HG03175 (cell line): Measurements from ENCODE around the gene GRAMD1A.
"Not testable (repeated sequence)": the region's sequence is repeated elsewhere in the genome, so short reads cannot be mapped to it uniquely, and the experiment has no call there.

Experiments
- ATAC-seq: cut with Tn5 transposase; IDR thresholded peaks from one replicate; pipeline ENCODE4 v1.9.1; 2021; ENCODE audit warnings: mild to moderate bottlenecking, moderate library complexity; ENCODE audit not compliant: unreplicated experiment

GRAMD1A gene

GRCh38 chr19:34976611-34977010, 23.5 kb upstream of the GRAMD1A start:
- ATAC-seq, result no peak

DNA sequence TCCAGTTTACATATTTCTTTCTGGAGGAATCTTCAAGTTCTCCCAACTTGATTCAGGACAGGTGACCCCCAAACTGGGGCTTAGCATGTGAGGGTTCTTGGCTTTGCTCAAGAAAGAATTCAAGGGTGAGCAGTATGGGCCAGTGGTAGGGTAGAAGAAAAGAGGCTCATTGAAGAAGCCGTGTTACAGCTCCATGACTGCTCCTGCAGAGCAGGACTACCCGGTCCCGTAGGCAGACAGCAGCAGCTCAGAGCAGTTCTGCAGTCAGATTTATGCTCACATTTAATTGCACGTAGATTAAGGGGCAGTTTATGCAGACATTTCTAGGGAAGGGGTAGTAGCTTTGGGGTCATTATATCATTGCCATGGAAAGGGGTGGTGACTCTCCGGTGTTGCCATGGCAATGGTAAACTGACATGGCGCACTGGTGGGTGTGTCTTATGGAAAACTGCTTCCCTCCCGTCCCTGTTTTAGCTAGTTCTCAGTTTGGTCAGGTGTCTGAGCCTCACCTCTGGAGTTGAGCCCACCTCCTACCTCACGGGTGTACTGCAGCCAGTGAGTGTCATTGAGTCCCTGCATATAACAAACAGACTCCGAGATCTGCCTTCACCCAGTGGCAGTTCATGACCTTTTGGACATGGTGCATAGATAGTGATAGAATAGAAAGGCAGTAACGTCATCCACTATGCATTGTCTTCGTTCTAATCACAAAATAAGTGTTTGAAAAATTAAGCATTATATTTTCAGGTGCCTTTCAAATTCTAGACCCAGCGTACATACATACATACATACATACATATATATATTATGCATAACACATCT, 20.1 kb upstream of the GRAMD1A start:
- no peak for ATAC-seq

GRCh38 chr19:34982275-34982674, 17.8 kb upstream of the GRAMD1A start:
- no peak for ATAC-seq

DNA sequence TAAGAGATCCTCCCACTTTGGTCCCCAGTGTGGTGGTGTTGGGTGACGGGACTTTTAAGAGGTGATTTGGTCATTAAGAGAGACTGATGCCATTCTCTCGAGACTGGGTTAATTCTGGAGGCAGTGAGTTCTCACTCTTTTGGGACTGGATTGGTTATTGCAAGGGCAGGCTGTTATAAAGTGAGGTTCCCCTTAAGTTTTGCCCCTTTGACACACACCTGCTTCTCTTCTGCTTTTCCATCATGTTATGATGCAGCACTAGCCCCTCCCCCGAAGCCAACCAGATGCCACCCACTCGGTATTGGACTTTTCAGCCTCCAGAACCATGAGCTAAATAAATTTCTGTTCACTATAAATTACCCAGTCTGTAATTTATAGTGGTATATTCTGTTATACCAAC, 16.3 kb upstream of the GRAMD1A start:
- no peak for ATAC-seq

DNA sequence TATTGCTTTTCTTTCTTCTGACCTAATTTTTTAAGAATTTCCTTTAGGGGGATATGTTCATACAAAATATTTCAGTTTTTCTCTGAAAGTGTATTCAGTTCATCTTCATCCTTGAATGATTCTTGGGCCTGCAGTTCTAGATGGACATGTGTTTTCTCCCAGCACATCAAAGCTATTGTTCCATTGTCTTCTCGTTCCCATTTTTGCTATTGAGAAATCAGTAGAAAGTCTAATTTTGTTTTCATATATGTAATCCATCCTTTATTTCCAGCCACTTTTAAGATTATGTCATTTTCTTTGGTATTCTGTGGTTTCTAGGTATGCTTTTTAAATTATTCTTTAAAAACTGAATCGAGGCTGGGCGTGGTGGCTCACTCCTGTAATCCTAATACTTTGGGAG, 15.8 kb upstream of the GRAMD1A start:
- ATAC-seq, result no peak

- no peak for ATAC-seq
These were observed 14.7 kb upstream of the GRAMD1A start for GRCh38 chr19:34985249-34986022.

DNA sequence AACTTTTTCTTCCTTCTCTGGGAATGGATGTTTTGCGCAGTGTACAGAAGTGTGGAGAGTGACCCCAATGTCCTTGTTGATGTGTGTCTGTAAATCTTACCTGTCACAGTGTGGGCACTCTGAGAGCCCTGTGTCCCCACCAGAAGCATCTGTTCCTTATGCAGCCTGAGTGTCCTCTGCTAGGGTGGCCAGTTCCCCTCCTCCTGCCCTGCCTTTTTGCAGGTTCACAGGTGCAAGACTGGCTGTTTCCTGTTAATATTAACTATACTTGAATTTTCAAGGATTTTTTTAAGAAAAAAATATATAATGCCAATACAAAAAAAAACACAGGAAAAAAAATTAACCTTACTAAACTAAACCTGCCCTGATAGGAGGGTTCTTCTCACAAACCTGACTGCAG, 12.0 kb upstream of the GRAMD1A start:
- ATAC-seq, result no peak

DNA sequence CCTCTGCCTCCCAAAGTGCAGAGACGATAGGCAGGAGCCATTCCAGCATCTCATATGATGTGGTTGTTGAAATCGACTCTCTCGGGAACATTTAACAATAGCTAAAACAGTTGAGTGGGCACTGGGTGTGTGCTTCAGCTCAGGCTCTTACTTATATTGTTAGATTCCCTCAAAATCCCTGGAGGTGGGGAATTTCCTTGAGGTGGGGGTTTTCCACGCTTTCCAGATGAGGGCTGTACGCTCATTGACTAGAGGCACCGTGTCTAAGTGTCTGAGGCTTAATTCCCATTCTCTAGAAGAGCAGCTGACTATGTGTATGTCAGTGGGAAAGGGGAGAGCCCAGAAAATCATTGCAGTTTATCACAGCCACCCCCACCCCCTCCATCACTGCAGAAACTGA, 10.8 kb upstream of the GRAMD1A start:
- no peak for ATAC-seq

GRCh38 chr19:34990578-34991192, 9.4 kb upstream of the GRAMD1A start:
- ATAC-seq, result no peak

DNA sequence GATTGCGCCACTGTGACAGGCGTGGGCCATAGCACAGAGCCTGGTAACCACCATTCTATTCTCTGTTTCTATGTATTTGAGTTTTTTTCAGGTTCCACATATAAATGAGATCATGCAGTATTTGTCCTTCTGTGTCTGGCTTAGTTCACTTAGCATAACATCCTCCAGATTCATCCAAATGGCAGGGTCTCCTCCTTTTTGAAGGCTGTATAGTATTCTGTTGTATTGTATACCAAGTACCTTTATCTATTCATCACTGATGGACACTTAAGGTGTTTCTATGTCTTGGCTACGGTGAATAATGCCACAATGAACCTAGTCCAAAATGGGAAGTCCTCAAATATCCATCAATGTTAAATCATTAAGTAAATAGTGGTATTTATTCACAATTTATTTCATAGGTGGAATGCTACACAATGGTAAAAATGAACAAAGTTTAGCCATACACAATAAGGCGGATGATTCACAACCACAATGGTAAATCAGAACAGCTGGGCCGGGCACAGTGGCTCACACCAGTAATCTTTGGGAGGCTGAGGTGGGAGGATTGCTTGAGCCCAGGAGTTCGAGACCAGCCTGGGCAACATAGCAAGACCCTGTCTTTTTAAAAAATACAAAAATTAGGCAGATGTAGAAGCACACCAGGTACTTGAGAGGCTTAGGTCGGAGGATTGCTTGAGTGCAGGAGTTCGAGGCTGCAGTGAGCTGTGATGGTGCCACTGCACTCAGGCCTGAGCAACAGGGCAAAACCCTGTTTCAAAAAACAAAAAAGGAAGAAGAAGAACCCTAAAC, 8.4 kb upstream of the GRAMD1A start:
- ATAC-seq, result no peak

GRCh38 chr19:34992582-34992981, 7.5 kb upstream of the GRAMD1A start:
- not testable (repeated sequence) for ATAC-seq

DNA sequence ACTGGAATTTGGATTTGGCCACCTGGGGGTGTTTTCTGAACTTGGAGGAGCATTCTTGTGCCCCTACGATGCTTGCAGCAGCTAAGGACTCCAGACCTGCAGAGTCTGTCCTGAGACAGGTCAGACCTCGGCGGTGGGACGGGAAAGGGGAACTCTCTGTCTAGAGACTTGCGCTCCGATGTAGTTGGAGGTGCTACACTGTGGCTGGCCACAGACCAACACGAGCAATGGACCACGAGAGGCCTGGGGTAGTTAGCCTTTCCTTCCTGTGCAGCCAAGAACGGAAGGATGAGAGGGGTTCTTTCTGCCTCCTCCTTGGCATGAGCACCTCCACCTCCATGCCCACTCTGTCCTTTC, 5.9 kb upstream of the GRAMD1A start:
- no peak for ATAC-seq

DNA sequence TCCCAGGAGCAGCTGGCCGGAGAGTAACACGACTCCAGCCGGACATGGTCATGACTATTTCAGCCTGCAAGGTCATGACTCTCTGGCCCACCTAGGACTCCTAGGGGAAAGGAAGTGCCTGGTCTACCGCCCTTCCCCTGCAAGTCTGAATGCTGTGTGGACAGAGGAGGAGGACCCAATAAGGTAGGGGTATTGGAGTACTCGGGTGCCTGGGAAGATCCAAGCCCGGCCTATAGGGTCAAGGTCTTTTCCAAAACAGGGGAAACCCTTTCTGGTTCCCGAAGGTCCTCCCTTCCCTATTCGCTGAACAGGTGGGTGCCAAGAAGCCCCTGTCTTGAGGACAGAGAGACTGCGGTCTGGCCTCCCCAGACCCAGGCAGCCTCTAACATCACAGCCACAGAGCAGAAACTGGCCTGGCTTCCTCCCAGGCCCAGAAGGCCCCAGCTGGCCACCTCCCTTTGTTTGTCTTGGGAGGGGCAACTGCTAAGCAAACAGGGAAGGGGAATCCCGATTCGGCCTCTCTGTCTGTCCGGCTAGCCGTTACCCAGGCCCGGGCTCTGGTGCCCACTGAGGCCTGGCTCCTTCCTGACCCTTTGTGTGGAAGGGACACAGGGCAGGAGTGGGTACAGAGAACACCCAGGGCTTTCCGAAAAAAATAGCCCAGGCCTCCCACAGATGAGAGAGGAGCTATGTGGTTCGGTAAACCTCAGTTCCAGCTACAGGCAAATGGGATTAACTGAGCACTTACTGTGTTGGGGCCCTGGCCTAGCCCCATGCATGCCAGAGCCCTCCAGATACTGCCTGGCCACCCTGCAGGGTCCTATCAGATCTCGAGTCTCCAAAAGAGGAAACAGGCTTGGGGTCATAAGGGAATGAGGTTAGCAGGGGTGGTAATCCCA, 5.2 kb upstream of the GRAMD1A start:
- ATAC-seq, result no peak

- no peak for ATAC-seq
These were observed 4.6 kb upstream of the GRAMD1A start for GRCh38 chr19:34995551-34995950.

DNA sequence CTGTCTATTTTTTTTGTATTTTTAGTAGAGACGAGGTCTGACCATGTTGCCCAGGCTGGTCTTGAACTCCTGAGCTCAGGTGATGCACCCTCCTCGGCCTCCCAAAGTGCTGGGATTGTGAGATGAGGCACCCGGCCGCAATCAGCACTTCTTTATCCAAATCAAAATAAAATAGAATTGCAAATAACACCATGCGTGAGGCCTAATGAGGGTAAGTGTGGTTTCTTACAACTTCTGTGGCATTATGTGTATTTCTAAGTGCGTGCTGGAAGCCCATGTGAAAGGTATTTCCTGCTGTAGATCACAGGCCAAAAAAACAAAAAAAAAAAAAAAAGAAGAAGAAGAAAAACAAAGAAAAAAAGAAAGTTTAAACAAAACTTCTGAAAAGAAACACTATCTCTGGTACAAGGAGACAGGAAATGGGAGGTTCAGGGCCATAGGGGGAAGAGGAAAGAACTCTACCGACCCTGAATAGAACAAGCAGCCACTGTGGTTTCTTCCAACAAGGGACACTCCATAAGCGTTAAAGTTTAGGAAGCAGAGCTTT, 3.0 kb upstream of the GRAMD1A start:
- ATAC-seq, result no peak

- ATAC-seq, result not testable (repeated sequence)
These were observed 1.9 kb upstream of the GRAMD1A start for GRCh38 chr19:34998224-34998623.

DNA sequence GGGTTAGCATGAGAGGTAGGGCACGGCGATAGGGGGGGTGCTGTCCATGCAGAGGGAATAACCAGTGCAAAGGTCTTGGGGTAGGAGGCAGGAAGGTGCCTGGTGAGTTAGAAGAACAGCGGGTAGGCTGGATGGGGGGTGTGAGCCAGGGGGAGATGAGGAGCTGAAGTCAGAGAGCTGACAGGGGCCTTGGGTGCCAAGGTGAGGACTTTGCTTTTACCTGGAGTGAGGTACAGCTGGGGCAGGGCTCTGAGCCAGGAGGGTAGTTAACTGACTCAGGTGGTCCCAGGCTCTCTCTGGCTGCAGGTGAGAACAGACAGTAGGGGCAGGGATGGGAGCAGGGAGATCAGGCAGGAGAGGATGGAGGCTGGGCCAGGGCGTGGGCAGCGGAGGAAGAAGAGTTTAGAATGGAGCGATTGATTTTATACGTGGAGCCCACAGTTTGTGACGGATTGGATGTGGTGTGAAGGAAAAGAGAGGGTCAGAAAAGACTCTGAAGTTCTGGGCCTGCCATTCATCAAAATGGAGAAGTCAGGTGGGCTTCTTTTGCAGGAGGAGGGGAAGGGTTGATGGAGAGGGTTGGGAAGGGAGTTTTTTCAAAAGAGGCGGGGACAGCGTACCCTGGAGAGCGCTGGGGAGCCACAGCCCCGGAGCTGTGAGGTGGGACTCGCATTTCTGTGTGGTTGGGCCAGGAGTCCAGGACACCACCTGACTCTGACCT, 1.2 kb upstream of the GRAMD1A start:
- no peak for ATAC-seq

- no peak for ATAC-seq
These were observed 169 bp downstream of the GRAMD1A start for GRCh38 chr19:35000338-35000646.
